ENCODE measurements around the gene HOXA6. TPM values are rescaled to one million over a fixed set of nuclear protein-coding genes. Genes with fewer than 3 reads are reported as not detected.

HOXA6 gene
- total RNA-seq, 1 experiment from 2014 or later = 3.4 TPM

DNA sequence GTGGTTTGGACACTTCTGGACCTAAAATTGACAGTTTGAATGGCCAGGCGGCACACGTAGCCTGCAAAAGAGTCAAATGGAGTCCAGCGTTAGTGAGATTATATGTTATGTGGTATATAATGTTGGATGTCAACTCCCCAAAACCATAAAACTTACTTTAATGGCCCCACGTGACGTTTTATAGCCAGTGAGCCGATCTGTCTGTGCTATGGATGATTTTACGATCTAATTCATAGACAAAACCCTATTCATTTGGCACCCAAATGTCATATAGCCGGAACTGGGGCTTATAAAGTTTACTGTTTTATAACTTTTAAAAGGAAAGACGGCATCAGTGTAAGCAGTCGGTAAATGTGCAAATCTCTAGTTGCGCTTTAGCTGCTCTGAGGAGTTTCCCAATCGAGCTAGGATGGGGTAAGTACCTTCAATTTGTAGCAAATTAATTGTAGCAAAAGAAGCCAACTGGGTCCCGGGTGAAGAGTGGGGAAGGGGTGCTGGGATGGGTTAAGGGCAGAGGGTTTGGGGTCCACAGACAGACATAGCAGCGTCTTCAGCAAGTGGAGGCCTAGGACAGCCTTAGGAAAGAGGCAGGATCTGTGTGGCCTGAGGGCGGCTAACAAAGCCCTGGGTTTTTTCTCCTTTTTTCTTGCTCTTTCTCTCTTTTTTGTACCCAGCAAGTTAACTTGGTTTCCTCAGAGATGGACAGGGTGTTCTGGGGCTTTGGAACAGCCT, 7.3 kb downstream of the HOXA6 start:
- Histone ChIP-seq H4K20me1 (ENCODE audit: insufficient read depth, low read depth, low read length) (no peaks in the 10 kb centered on the region), H3K27ac (ENCODE audit: low read length) (no peak overlapping the region), H3K4me1 (ENCODE audit: low read length) (no peaks in the 10 kb centered on the region), H3K9me3 (ENCODE audit: low read length) (no peaks in the 10 kb centered on the region), H3K4me3 (ENCODE audit: low read length) (no peak overlapping the region), H3K4me2 (ENCODE audit: low read depth, low read length, poor library complexity, severe bottlenecking) (no peak overlapping the region), H3K9me2 (replicated peaks; ENCODE audit: insufficient read depth, low read length) (no peaks in the 10 kb centered on the region), H3K27me3 (ENCODE audit: low read length) (no peaks in the 10 kb centered on the region), H3K79me2 (ENCODE audit: low read length) (peaks cover 2% of the 10 kb centered on the region; the same call in 1 of the 2 replicates), H2AFZ (ENCODE audit: low read length) (no peak overlapping the region), H3K36me3 (ENCODE audit: insufficient read depth, low read length) (peaks cover 13% of the 10 kb centered on the region; the same call in 1 of the 2 replicates), H3K9ac (ENCODE audit: low read length) (no peak overlapping the region)
- DNase-seq = no peak

DNA sequence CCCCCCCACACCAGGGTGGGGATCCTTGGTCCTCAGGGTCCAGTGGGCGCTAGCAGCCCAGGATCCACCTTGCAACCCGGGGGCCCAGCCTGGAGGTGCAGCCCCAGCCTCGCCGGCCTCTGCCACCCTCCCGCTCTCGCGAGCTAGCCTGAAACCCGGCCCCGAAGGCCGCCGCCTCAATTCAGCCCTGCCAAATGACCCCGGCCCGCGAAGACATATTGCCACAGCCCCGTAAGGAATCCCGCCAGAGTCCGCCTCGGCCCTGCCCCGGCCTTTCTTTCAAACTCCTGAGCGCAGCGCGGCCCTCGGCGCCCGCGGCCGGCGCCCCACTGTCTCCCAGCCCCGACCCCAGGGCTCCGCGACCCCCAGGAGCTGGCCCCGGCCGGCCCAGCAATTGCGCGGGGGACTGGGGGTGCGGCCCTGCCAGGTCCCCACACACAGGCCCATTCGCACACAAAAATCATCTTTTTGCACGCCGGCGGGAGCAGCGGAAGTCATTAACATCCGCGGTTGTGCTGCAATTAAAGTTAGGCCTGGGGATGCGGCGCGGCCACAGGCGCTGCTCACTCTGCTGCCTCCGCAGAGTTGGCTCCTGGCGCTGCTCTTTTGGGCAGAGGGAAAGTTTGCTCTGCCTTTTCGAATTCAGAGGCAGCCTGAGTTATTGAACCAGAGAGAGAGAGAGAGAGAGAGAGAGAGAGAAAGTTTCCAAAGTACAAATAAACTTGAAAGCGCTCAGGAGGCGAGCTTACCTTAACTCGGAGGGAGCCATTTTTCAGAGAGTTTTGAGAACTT, 8.0 kb downstream of the HOXA6 start:
- Histone ChIP-seq H3K79me2 (ENCODE audit: low read length) (peaks cover 8% of the 10 kb centered on the region; the same call in 1 of the 2 replicates), H4K20me1 (ENCODE audit: insufficient read depth, low read depth, low read length) (no peaks in the 10 kb centered on the region), H3K27me3 (ENCODE audit: low read length) (no peaks in the 10 kb centered on the region), H3K9me2 (replicated peaks; ENCODE audit: insufficient read depth, low read length) (no peaks in the 10 kb centered on the region), H3K36me3 (ENCODE audit: insufficient read depth, low read length) (peaks cover 13% of the 10 kb centered on the region; the same call in 1 of the 2 replicates), H3K27ac (ENCODE audit: low read length) (no peak overlapping the region), H2AFZ (ENCODE audit: low read length) (no peak overlapping the region), H3K9me3 (ENCODE audit: low read length) (no peaks in the 10 kb centered on the region), H3K4me1 (ENCODE audit: low read length) (no peaks in the 10 kb centered on the region), H3K9ac (ENCODE audit: low read length) (no peak overlapping the region), H3K4me3 (ENCODE audit: low read length) (no peak overlapping the region), H3K4me2 (ENCODE audit: low read depth, low read length, poor library complexity, severe bottlenecking) (no peak overlapping the region)
- DNase-seq = no peak

DNA sequence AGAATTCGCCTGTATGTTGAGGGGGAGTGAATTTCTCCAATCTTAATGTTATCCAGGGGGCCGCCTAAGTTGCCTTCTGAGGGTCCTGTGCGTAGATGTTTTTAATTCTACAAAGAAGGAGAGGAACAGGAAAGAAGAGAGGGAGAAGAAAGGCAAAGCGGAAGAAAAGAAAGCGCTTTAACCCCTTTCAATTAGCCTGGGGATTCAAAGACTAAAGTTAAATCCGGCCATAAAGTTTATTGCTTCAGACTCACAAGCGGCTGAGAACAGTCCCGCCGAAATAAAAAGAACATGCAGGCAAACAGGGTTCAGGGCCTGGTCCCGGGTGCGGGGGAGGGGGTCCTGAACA, 8.6 kb downstream of the HOXA6 start:
- Histone ChIP-seq H3K4me2 (ENCODE audit: low read depth, low read length, poor library complexity, severe bottlenecking) (no peak overlapping the region), H4K20me1 (ENCODE audit: insufficient read depth, low read depth, low read length) (no peaks in the 10 kb centered on the region), H3K4me3 (ENCODE audit: low read length) (no peak overlapping the region)

DNA sequence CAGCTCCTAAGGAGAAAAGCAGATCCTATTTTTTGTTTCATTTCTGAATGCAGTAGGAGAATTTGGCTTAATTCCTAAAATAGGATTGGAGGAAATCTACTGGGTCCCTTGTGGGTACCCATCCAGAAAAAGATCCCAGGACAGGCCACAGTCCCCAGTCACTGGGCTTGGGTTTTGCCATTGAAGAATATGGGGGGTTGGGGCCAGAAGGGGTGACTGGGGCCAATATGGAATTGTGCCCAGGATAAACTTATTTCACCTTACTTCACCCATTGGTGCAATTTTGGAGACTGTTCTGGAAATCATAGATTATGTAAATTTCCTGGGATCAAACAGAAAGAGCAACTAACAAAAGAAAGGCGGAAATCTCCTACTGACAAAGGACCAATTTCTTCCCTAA, 9.1 kb downstream of the HOXA6 start:
- Histone ChIP-seq H3K4me2 (ENCODE audit: low read depth, low read length, poor library complexity, severe bottlenecking) (no peak overlapping the region), H3K36me3 (ENCODE audit: insufficient read depth, low read length) (peaks cover 10% of the 10 kb centered on the region; the same call in 1 of the 2 replicates), H3K79me2 (ENCODE audit: low read length) (peaks cover 18% of the 10 kb centered on the region; the same call in 1 of the 2 replicates), H4K20me1 (ENCODE audit: insufficient read depth, low read depth, low read length) (no peaks in the 10 kb centered on the region), H3K9me2 (replicated peaks; ENCODE audit: insufficient read depth, low read length) (no peaks in the 10 kb centered on the region), H3K4me1 (ENCODE audit: low read length) (no peaks in the 10 kb centered on the region), H3K27me3 (ENCODE audit: low read length) (no peaks in the 10 kb centered on the region), H3K4me3 (ENCODE audit: low read length) (no peak overlapping the region), H3K9me3 (ENCODE audit: low read length) (no peaks in the 10 kb centered on the region), H3K9ac (ENCODE audit: low read length) (no peak overlapping the region), H2AFZ (ENCODE audit: low read length) (no peak overlapping the region), H3K27ac (ENCODE audit: low read length) (no peak overlapping the region)
- no peak for DNase-seq

More for the DNA sequence above, 8.6 kb downstream of the HOXA6 start:
- DNase-seq = no peak
- Histone ChIP-seq H2AFZ (ENCODE audit: low read length) (no peak overlapping the region), H3K9ac (ENCODE audit: low read length) (no peak overlapping the region), H3K79me2 (ENCODE audit: low read length) (peaks cover 13% of the 10 kb centered on the region; the same call in 1 of the 2 replicates), H3K4me1 (ENCODE audit: low read length) (no peaks in the 10 kb centered on the region), H3K27ac (ENCODE audit: low read length) (no peak overlapping the region), H3K36me3 (ENCODE audit: insufficient read depth, low read length) (peaks cover 11% of the 10 kb centered on the region; the same call in 1 of the 2 replicates), H3K27me3 (ENCODE audit: low read length) (no peaks in the 10 kb centered on the region), H3K9me2 (replicated peaks; ENCODE audit: insufficient read depth, low read length) (no peaks in the 10 kb centered on the region), H3K9me3 (ENCODE audit: low read length) (no peaks in the 10 kb centered on the region)

DNA sequence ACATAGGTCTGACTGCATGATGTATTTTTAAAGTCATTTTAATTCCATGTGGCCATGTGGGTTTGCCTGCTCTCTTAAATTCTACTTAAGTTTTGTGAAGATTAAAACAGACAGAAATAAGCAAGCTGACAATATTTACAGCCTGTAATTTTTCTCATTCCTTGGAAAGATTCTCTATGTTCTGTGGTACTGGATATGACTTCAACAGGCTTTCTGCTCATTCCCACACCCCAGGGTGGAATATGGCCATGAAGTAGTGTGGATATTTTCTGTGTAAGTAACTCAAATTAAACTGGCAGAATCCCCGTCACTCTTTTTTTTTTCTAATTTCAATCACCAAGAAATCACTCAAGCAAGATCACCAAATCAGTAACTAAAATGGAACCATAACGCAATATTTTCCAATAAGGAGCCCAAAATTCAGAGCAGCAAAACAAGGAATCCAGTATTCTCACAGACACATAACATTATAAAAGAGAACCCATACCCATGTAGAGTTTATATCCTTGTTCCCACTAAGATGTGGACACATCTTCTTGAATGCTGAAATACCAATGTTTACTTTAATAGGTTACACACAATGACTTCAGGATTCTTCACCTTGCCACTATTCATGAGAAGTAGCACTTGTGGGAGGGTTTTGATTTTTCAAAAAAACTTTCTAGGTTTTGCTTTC, 9.8 kb downstream of the HOXA6 start:
- H3K4me1 ChIP-seq (ENCODE audit: low read length) = no peaks in the 10 kb centered on the region
- DNase-seq = no peak
- H4K20me1 ChIP-seq (ENCODE audit: insufficient read depth, low read depth, low read length) = no peaks in the 10 kb centered on the region
- no peaks in the 10 kb centered on the region for H3K9me3 ChIP-seq (ENCODE audit: low read length)
- H3K27me3 ChIP-seq (ENCODE audit: low read length) = no peaks in the 10 kb centered on the region
- H3K79me2 ChIP-seq (ENCODE audit: low read length) = peaks cover 21% of the 10 kb centered on the region; the same call in 1 of the 2 replicates
- H3K9ac ChIP-seq (ENCODE audit: low read length) = no peak overlapping the region
- H3K9me2 ChIP-seq (replicated peaks; ENCODE audit: insufficient read depth, low read length) = no peaks in the 10 kb centered on the region
- H3K27ac ChIP-seq (ENCODE audit: low read length) = no peak overlapping the region
- no peak overlapping the region for H3K4me2 ChIP-seq (ENCODE audit: low read depth, low read length, poor library complexity, severe bottlenecking)
- H2AFZ ChIP-seq (ENCODE audit: low read length) = no peak overlapping the region
- peaks cover 10% of the 10 kb centered on the region; the same call in 1 of the 2 replicates for H3K36me3 ChIP-seq (ENCODE audit: insufficient read depth, low read length)
- no peak overlapping the region for H3K4me3 ChIP-seq (ENCODE audit: low read length)

DNA sequence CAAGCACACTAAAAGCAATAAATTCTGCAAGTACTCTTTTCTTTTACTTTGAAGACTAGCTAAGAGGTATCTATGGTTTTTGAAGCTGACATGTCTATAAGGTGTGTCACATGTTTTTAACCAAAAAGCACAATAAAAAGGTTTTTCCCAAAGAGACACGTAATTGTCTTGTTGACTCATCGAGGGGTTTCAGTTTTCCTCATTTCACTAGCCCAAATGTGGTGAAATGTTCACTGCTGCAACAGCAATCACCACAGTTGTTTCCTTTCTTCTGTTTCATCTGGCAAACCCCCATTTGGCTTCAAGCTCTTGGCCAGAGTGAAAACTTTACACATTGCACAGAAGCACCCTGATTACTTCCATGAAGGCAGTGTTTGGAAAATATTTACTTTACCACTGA, 13.2 kb downstream of the HOXA6 start:
- Histone ChIP-seq H2AFZ (ENCODE audit: low read length) (no peak overlapping the region), H3K79me2 (ENCODE audit: low read length) (peaks cover 21% of the 10 kb centered on the region; the same call in 1 of the 2 replicates), H3K4me1 (ENCODE audit: low read length) (no peaks in the 10 kb centered on the region), H3K9me3 (ENCODE audit: low read length) (no peaks in the 10 kb centered on the region), H3K4me2 (ENCODE audit: low read depth, low read length, poor library complexity, severe bottlenecking) (no peak overlapping the region), H3K9ac (ENCODE audit: low read length) (no peak overlapping the region), H3K27me3 (ENCODE audit: low read length) (no peaks in the 10 kb centered on the region), H4K20me1 (ENCODE audit: insufficient read depth, low read depth, low read length) (no peaks in the 10 kb centered on the region), H3K4me3 (ENCODE audit: low read length) (no peak overlapping the region), H3K27ac (ENCODE audit: low read length) (no peak overlapping the region), H3K9me2 (replicated peaks; ENCODE audit: insufficient read depth, low read length) (no peaks in the 10 kb centered on the region), H3K36me3 (ENCODE audit: insufficient read depth, low read length) (peaks cover 10% of the 10 kb centered on the region; the same call in 1 of the 2 replicates)
- no peak for DNase-seq

DNA sequence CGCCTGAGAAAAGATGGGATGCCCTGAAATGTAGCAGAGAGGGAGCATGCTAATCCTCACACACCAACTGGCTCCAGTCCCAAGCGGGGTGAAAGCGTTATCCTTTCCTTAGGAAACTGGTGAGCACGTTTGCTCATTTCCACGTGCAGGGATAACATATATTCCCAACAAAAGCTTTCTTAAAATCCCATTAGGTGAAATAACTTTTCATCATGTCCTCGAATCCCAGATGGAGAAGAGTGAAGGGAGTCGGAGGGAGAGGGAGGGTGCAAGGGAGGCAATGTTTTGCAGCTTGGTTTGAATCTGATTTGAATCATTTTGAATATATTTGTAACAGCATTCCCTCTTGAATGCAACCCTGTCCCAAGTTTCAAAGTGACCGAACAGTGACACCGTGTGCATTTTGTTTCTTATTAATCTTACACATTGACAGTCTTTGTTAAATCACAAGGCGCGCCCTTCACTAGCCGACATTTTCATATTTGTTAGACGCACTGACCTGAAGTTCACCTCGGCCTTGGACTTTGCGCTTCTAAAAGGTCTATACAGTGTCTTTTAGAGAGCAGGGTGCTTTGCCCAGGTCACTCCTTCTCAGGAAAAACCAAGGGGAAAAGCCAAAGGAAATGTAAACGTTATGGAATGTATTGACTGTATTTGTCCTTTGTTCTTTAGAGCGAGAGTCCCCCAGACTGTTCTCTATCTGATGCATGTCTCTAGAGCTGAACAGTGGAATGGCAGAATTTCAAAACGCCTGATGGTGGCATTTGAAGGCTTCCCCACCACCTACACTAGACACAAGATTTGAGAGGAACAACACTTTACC, 14.0 kb downstream of the HOXA6 start:
- no peak overlapping the region for H3K4me2 ChIP-seq (ENCODE audit: low read depth, low read length, poor library complexity, severe bottlenecking)
- no peak overlapping the region for H3K9ac ChIP-seq (ENCODE audit: low read length)
- H3K79me2 ChIP-seq (ENCODE audit: low read length) = peaks cover 21% of the 10 kb centered on the region; the same call in 1 of the 2 replicates

More for the DNA sequence above, 14.0 kb downstream of the HOXA6 start:
- no peak overlapping the region for H3K4me3 ChIP-seq (ENCODE audit: low read length)
- H4K20me1 ChIP-seq (ENCODE audit: insufficient read depth, low read depth, low read length) = no peaks in the 10 kb centered on the region
- no peaks in the 10 kb centered on the region for H3K9me2 ChIP-seq (replicated peaks; ENCODE audit: insufficient read depth, low read length)
- no peak for DNase-seq
- H3K27ac ChIP-seq (ENCODE audit: low read length) = no peak overlapping the region
- H2AFZ ChIP-seq (ENCODE audit: low read length) = no peak overlapping the region
- H3K9me3 ChIP-seq (ENCODE audit: low read length) = no peaks in the 10 kb centered on the region
- H3K4me1 ChIP-seq (ENCODE audit: low read length) = no peaks in the 10 kb centered on the region
- peaks cover 10% of the 10 kb centered on the region; the same call in 1 of the 2 replicates for H3K36me3 ChIP-seq (ENCODE audit: insufficient read depth, low read length)
- H3K27me3 ChIP-seq (ENCODE audit: low read length) = no peaks in the 10 kb centered on the region
